Measurements from ENCODE around the gene SUMO3.

Gene SUMO3

GRCh38 chr21:44791993-44792392, 25.9 kb downstream of the SUMO3 start:
- no peak for DNase-seq (ENCODE audit: extremely low read depth, low read depth)
- no peak for TF ChIP-seq CTCF (IDR thresholded peaks at IDR 0.05; ENCODE audit: low read depth, low read length)

- DNase-seq (ENCODE audit: extremely low read depth, low read depth) = no peak
- TF ChIP-seq CTCF (IDR thresholded peaks at IDR 0.05; ENCODE audit: low read depth, low read length) = no peak
Observed at GRCh38 chr21:44791246-44791645, 26.6 kb downstream of the SUMO3 start.

GRCh38 chr21:44790368-44790767, 27.5 kb downstream of the SUMO3 start:
- DNase-seq (ENCODE audit: extremely low read depth, low read depth) = no peak
- no peak for TF ChIP-seq CTCF (IDR thresholded peaks at IDR 0.05; ENCODE audit: low read depth, low read length)

- no peak for DNase-seq (ENCODE audit: extremely low read depth, low read depth)
- no peak for TF ChIP-seq CTCF (IDR thresholded peaks at IDR 0.05; ENCODE audit: low read depth, low read length)
Observed at GRCh38 chr21:44789880-44790279, 28.0 kb downstream of the SUMO3 start.

GRCh38 chr21:44785620-44786335, 32.1 kb downstream of the SUMO3 start:
- no peak for TF ChIP-seq CTCF (IDR thresholded peaks at IDR 0.05; ENCODE audit: low read depth, low read length)
- no peak for DNase-seq (ENCODE audit: extremely low read depth, low read depth)

- no peak for TF ChIP-seq CTCF (IDR thresholded peaks at IDR 0.05; ENCODE audit: low read depth, low read length)
- no peak for DNase-seq (ENCODE audit: extremely low read depth, low read depth)
Observed at GRCh38 chr21:44784810-44785209, 33.1 kb downstream of the SUMO3 start.

- TF ChIP-seq CTCF (IDR thresholded peaks at IDR 0.05; ENCODE audit: low read depth, low read length) = no peak
- DNase-seq (ENCODE audit: extremely low read depth, low read depth) = no peak
Observed at GRCh38 chr21:44783020-44783696, 34.7 kb downstream of the SUMO3 start.

Data from AG09319 (cell line).